Stromal cell of bone marrow (primary cell): Measurements from ENCODE around the gene RRP9.
"Not testable (repeated sequence)": the region's sequence is repeated elsewhere in the genome, so short reads cannot be mapped to it uniquely, and the experiment has no call there.

Experiments
- DNase-seq: peaks from one replicate; pipeline ENCODE4 v3.0.0-alpha.2; 2012; ENCODE audit warnings: low read depth

The RRP9 gene

GRCh38 chr3:51904034-51904823 lies 37.5 kb downstream of the RRP9 start:
- no peak for DNase-seq

GRCh38 chr3:51902361-51902760 lies 39.3 kb downstream of the RRP9 start:
- not testable (repeated sequence) for DNase-seq

GRCh38 chr3:51900043-51900442 lies 41.7 kb downstream of the RRP9 start:
- not testable (repeated sequence) for DNase-seq

GRCh38 chr3:51897391-51897790 lies 44.3 kb downstream of the RRP9 start:
- DNase-seq: no peak

GRCh38 chr3:51896607-51897305 lies 44.9 kb downstream of the RRP9 start:
- DNase-seq: no peak

- no peak for DNase-seq
Observed at GRCh38 chr3:51894939-51895338, 46.8 kb downstream of the RRP9 start.

GRCh38 chr3:51894391-51894790 lies 47.3 kb downstream of the RRP9 start:
- DNase-seq: no peak

GRCh38 chr3:51891242-51892039 lies 50.3 kb downstream of the RRP9 start:
- DNase-seq: no peak

- DNase-seq: no peak
Observed at GRCh38 chr3:51888463-51889105, 53.1 kb downstream of the RRP9 start.

GRCh38 chr3:51887620-51888019 lies 54.1 kb downstream of the RRP9 start:
- no peak for DNase-seq

GRCh38 chr3:51886447-51886846 lies 55.3 kb downstream of the RRP9 start:
- DNase-seq: no peak
